GM19043 (cell line): ENCODE results near the gene LPIN2.
A peak's percentile ranks its signal among the peaks of the same experiment; 100 is the strongest.
"Not testable (repeated sequence)": the region's sequence is repeated elsewhere in the genome, so short reads cannot be mapped to it uniquely, and the experiment has no call there.

Source experiments
- ATAC-seq: cut with Tn5 transposase; IDR thresholded peaks from one replicate; pipeline ENCODE4 v1.9.1; 2021; ENCODE audit warnings: low read depth; ENCODE audit not compliant: unreplicated experiment

Gene LPIN2

GRCh38 chr18:3012136-3013023 lies 564 bp downstream of the LPIN2 start:
- peak; percentile 28 for ATAC-seq

- ATAC-seq: no peak
Observed at GRCh38 chr18:3010086-3010485, 2.9 kb downstream of the LPIN2 start.

- ATAC-seq: no peak
Observed at GRCh38 chr18:3008541-3008940, 4.4 kb downstream of the LPIN2 start.

- no peak for ATAC-seq
Observed at GRCh38 chr18:3007491-3007890, 5.5 kb downstream of the LPIN2 start.

- no peak for ATAC-seq
Observed at GRCh38 chr18:3005462-3005861, 7.5 kb downstream of the LPIN2 start.

- ATAC-seq: not testable (repeated sequence)
Observed at GRCh38 chr18:3003766-3004165, 9.2 kb downstream of the LPIN2 start.

GRCh38 chr18:3002732-3003131 lies 10.2 kb downstream of the LPIN2 start:
- ATAC-seq: no peak

- no peak for ATAC-seq
Observed at GRCh38 chr18:2998644-2999043, 14.3 kb downstream of the LPIN2 start.

- no peak for ATAC-seq
Observed at GRCh38 chr18:2997846-2998564, 14.9 kb downstream of the LPIN2 start.

GRCh38 chr18:2997429-2997828 lies 15.5 kb downstream of the LPIN2 start:
- ATAC-seq: no peak

GRCh38 chr18:2994603-2995432 lies 18.1 kb downstream of the LPIN2 start:
- ATAC-seq: peak; percentile 81

GRCh38 chr18:2994020-2994589 lies 18.8 kb downstream of the LPIN2 start:
- no peak for ATAC-seq

- ATAC-seq: no peak
Observed at GRCh38 chr18:2992995-2993877, 19.7 kb downstream of the LPIN2 start.

- ATAC-seq: no peak
Observed at GRCh38 chr18:2990956-2991640, 21.8 kb downstream of the LPIN2 start.

- ATAC-seq: no peak
Observed at GRCh38 chr18:2987876-2988790, 24.8 kb downstream of the LPIN2 start.

- no peak for ATAC-seq
Observed at GRCh38 chr18:2986150-2986865, 26.6 kb downstream of the LPIN2 start.

GRCh38 chr18:2985628-2986027 lies 27.3 kb downstream of the LPIN2 start:
- ATAC-seq: no peak
